IPS-18c (cell line): Measurements from ENCODE around the gene HMOX1.

Source experiments
- H3K4me3 ChIP-seq: 2 replicates; pipeline ENCODE4 v1.7.0; 2013; ENCODE audit warnings: low read depth, mild to moderate bottlenecking, low read length, moderate library complexity; ENCODE audit not compliant: insufficient read depth
- H3K9me3 ChIP-seq: one replicate; pipeline ENCODE4 v1.6.1; 2013; ENCODE audit warnings: mild to moderate bottlenecking, low read length, moderate library complexity; ENCODE audit not compliant: control insufficient read depth, insufficient read depth

Gene HMOX1

DNA sequence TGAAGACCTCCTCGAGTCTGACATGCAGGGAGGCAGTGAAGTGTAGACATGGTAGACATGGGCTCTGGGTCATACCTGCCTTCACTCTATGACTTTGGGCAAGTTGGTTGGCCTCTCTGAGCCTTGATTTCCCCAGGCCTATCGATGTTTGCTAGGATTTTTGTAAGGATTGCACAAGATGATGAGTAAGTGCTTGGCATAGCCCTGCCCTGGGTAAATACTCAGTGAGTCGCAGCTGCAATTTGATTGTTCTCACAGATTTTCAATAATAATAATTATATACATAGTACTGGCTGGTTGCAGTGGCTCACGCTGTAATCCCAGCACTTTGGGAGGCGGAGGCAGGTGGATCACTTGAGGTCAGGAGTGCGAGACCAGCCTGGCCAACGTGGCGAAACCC, 37.2 kb downstream of the HMOX1 start:
- Histone ChIP-seq H3K4me3 (no peak overlapping the region), H3K9me3 (peaks cover 4% of the 10 kb centered on the region)

GRCh38 chr22:35418731-35419130, 37.8 kb downstream of the HMOX1 start:
- H3K4me3 ChIP-seq: no peak overlapping the region
- peaks cover 4% of the 10 kb centered on the region for H3K9me3 ChIP-seq

- Histone ChIP-seq H3K4me3 (no peak overlapping the region), H3K9me3 (peaks cover 4% of the 10 kb centered on the region)
These were observed 38.9 kb downstream of the HMOX1 start for GRCh38 chr22:35419756-35420155.

DNA sequence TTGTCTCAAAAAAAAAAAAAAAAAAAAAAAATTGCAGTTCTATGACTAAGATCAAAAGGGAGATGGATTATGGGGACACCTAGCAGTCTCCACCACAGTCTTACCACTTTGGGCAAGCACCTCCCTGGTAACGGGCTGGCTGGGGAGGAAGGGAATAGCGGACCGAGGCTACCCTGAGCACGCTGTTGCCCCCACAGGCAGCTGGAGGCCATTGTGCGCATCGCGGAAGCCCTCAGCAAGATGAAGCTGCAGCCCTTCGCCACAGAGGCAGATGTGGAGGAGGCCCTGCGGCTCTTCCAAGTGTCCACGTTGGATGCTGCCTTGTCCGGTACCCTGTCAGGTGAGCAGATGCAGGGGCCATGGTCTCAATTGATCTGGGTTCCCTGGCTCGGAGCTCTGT, 40.2 kb downstream of the HMOX1 start:
- Histone ChIP-seq H3K4me3 (no peak overlapping the region), H3K9me3 (peaks cover 4% of the 10 kb centered on the region)

DNA sequence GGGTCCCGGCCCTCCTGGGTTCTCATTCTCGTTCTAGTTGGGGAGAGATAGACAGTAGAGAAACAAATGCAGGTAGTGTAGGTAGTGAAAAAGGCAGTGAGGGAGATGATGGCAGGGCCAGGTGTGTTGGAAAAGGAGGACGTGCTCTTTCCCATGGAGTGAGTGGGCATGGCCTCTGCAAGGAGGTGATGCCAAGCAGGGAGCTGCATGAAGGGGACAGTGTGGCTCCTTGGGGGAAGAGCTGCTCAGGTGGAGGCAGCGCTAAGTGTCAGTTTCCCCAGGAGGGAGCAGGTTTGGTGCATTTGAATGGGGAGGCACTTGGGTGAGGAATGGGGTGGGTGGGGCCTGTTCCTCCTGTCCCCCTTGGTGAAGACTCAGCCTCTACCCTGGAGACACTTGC, 41.2 kb downstream of the HMOX1 start:
- no peak overlapping the region for H3K4me3 ChIP-seq
- H3K9me3 ChIP-seq: peaks cover 4% of the 10 kb centered on the region

DNA sequence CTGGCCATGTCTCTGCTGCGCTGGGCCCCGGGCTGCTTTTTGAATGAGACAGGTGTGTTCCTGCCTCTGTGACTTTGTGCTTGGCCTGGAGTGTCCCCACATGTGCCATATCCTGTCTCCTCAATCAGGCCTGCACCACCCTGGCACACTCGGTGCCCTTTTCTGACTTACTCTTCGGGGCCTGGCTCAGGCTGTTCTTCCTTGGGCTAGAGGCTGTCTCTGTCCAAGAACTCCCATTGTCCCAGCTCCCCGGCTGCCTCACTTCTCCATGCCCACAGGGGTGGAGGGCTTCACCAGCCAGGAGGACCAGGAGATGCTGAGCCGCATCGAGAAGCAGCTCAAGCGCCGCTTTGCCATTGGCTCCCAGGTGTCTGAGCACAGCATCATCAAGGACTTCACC, 42.0 kb downstream of the HMOX1 start:
- peaks cover 4% of the 10 kb centered on the region for H3K9me3 ChIP-seq
- H3K4me3 ChIP-seq: no peak overlapping the region

- no peak overlapping the region for H3K4me3 ChIP-seq
These were observed 43.2 kb downstream of the HMOX1 start for GRCh38 chr22:35424081-35424480.

GRCh38 chr22:35424761-35425160, 43.9 kb downstream of the HMOX1 start:
- no peaks in the 10 kb centered on the region for H3K9me3 ChIP-seq
- no peak overlapping the region for H3K4me3 ChIP-seq

More at GRCh38 chr22:35424081-35424480, 43.2 kb downstream of the HMOX1 start:
- peaks cover under 1% of the 10 kb centered on the region for H3K9me3 ChIP-seq

- Histone ChIP-seq H3K4me3 (no peak overlapping the region), H3K9me3 (no peaks in the 10 kb centered on the region)
These were observed 44.6 kb downstream of the HMOX1 start for GRCh38 chr22:35425546-35425945.

- no peaks in the 10 kb centered on the region for H3K9me3 ChIP-seq
These were observed 45.3 kb downstream of the HMOX1 start for GRCh38 chr22:35425971-35426800.

DNA sequence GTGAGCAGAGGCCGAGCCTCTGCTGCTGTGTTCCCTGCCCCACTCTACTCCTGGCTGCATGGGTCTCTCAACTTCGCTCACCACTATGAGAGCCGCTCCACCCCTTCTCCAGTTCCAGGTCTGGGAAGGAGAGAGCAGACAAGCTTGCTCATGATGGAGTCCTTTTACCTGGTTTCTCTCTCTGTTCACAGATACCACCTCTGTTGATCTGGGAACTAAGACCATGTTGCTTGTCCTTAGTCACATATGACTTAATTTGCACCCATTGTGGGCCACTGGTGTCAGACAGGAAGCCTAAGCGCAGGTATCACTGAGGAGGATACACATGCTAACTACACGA, 45.9 kb downstream of the HMOX1 start:
- Histone ChIP-seq H3K4me3 (no peak overlapping the region), H3K9me3 (no peaks in the 10 kb centered on the region)

More at GRCh38 chr22:35425971-35426800, 45.3 kb downstream of the HMOX1 start:
- H3K4me3 ChIP-seq: no peak overlapping the region

GRCh38 chr22:35430897-35431322, 50.0 kb downstream of the HMOX1 start:
- H3K4me3 ChIP-seq: no peak overlapping the region
- H3K9me3 ChIP-seq: peaks cover 2% of the 10 kb centered on the region

DNA sequence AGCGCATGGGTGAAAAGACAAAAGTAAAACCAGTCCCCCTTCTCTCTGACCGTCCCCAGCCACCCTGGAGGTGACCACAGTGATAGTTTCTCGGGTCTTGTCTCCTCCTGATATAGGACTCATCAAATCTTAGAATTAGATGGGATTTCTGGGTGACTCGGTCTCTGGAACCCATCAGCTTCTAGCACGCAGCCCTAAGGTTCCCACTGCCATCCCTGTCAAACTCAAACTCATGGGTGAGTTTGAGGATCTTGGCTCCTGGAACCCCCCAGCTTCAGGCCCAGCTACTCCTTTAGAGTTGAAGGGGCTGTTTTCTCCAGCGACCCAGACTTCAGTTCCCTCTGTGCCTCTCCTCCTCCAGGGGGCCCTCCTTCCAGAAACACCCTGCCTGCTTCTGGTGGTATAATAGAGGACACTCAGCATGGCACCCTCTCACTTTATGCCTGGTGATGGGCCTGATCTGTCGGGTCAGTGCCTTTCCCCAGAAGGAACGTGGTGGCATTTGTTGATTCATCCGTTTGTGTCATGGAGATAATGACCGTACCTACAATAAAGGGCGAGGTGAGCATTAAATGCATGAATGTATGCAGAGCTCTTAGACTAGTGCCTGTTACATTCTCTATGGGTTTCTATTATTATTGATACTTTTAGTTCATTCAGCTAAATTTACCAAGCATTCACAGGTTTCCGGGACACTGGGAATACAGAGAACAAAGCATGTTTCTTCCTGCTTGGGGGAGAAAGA, 50.8 kb downstream of the HMOX1 start:
- Histone ChIP-seq H3K9me3 (peaks cover 2% of the 10 kb centered on the region), H3K4me3 (no peak overlapping the region)

- peaks cover 2% of the 10 kb centered on the region for H3K9me3 ChIP-seq
- no peak overlapping the region for H3K4me3 ChIP-seq
These were observed 51.5 kb downstream of the HMOX1 start for GRCh38 chr22:35432228-35432905.

DNA sequence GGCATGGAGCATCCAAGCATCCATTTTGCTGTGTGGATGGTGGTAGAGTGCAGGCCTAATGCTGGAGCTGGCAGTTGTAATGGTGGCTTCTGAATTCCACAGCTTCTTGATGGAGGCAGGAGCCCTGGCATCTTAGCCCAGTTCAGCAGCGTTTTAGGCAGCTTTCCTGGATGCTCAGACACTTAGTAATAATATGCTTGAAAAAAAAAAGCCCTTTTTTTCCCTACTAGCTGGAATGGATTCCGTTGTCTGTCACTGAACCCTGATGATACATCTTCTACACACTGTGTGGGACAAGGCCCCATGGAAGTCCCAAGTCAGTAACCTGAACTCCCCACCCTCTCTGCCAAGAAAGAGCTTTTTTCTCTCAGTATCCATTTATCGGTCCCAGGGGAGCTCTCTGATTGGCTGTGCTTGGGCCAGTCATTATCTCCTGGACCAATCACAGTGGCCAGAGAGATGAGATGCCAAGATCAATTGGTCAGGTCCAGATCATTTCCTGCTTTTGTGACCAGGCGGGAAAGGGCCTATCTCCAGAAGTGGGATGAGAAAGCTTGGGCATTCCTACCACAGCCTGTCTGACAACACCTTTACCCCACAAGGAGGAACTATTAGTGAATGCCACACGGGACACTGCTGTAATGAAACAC, 53.3 kb downstream of the HMOX1 start:
- H3K9me3 ChIP-seq: peaks cover 2% of the 10 kb centered on the region
- no peak overlapping the region for H3K4me3 ChIP-seq

GRCh38 chr22:35435201-35435740, 54.4 kb downstream of the HMOX1 start:
- Histone ChIP-seq H3K4me3 (no peak overlapping the region), H3K9me3 (peaks cover 2% of the 10 kb centered on the region)

DNA sequence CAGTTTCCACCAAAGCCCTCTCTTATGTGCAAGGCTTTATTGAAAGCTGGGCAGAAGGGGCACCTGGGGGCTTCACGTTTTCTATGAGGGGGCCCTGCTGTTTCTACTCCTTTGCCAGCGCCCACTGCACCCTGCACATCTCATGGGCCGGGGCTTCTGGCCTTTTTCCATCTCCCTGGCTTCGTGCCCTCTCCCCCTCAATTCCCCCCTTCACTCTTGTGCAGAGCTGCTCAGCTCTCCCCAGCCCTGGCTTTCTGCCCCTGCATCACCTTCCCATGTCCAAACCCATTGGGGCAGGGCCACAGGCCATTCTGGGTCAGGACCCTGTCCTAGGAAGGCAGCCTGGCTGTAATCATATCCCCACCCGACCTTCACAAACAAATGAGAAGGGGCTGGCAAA, 55.5 kb downstream of the HMOX1 start:
- Histone ChIP-seq H3K4me3 (no peak overlapping the region), H3K9me3 (peaks cover 2% of the 10 kb centered on the region)
